Brain pericyte (primary cell): ENCODE results near the gene LPGAT1.

Experiments used
- DNase-seq: peaks from one replicate; pipeline ENCODE4 v3.0.0-alpha.2; 2012; ENCODE audit warnings: low read depth, low spot score

Gene LPGAT1

GRCh38 chr1:211828584-211829342, 1.8 kb downstream of the LPGAT1 start:
- DNase-seq: no peak

DNA sequence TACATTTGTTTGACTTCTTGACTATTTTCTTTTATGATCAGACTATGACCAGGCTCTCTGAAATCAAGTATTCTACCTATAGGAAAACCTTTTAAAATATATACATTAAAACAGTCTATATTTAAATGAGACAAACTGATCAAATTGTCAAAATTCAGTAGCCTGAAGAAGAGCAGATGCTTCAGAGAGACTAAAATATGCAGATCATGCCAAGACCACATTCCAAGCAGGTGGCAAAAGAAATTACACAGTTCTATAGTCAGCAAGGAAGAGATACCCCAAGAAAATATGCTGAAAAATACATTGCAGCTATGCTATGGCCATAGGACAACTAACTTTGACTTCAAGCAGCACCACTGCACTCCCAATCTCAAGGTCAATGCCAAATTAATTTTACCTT, 3.5 kb downstream of the LPGAT1 start:
- no peak for DNase-seq

GRCh38 chr1:211825980-211826379, 4.6 kb downstream of the LPGAT1 start:
- no peak for DNase-seq

GRCh38 chr1:211822677-211823407, 7.7 kb downstream of the LPGAT1 start:
- DNase-seq: no peak

DNA sequence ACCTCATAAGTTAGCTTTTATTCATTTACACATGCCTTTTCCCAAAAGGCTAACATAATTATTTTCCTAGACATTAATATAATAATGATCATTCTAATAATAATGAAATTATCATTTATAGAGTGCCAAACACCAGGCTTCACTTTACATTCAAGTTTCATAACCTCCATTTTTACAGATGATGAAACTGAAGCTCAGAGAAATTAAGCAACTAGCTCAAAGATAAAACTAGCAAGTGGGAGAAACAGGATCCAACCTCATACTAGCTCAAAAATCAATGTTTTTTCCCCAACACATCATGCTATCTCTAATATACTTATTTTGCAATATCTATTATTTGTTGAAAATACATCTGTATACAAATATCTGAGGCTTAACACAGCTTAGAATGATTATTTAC, 14.0 kb downstream of the LPGAT1 start:
- DNase-seq: no peak

GRCh38 chr1:211814313-211814712, 16.2 kb downstream of the LPGAT1 start:
- DNase-seq: no peak

DNA sequence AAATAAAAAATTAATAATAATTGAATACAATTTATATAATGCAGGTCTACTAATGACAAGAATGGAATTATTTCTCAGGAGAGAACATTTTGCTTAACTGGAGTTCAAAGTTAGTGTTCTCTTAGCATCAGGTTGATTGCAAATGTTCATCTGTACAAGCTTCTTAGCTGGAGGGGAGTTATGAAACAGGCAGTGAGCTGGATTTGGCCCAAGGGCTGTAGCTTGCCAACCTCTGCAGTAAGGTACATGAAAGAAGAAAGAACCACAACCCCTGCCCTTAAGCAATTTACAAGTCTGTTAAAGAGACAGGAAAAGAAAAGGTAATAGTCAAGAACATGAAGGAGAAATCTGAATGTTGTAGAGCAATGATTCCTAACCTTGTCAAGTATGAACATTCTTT, 17.0 kb downstream of the LPGAT1 start:
- DNase-seq: no peak

DNA sequence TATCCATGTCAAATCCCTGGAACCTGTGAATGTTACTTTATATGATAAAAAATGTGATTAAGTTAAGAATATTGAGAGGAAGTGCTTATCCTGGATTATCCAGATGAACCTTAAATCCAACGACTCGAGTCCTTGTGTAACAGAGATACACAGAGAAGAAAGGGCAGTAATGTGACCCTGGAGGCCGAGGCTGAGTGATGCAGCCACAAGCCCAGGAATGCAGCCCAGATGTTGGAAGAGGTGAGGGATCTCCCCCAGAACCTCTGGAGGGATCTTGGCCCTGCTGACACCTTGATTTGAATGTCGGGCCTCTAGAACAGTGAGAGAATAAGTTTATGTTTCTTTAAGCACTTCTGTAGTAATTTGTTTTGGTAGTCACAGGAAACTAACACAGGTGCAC, 18.0 kb downstream of the LPGAT1 start:
- DNase-seq: no peak

DNA sequence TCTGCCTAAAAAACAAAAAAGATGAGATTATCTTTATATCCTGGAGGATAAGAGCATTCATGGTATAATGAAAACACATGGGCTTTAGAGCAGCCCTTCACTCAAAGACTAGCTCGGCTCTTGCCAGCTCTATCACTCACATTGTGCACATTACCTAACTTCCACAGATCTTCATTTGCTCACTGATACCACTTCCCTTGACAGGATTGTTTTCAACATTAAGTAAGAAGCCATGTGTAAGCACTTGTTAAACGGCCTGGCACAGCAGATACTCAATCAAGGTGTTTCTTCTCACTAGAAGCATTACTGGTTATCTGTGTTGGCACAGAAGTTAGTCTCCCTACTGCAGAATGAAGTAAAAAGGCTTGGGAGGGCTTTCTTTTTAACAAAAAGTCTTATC, 18.7 kb downstream of the LPGAT1 start:
- DNase-seq: no peak

DNA sequence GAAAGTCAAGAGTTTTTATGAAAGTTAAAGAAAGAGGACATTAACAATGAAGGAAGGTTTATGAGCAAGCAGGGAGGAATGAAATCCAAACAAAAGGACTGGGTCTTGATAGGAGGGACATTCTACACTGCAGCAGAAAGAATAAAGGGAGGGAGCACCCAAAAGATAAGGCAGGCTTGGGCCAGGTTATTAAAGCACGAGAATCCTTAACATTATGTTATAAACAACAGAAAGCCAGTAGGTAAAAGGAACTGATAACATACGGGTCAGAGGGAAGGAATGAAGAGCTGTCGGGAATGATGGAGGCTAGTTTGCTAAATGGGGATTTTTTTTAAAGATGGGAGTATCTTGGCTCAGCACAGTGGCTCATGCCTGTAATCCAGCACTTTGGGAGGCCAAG, 19.4 kb downstream of the LPGAT1 start:
- DNase-seq: no peak

DNA sequence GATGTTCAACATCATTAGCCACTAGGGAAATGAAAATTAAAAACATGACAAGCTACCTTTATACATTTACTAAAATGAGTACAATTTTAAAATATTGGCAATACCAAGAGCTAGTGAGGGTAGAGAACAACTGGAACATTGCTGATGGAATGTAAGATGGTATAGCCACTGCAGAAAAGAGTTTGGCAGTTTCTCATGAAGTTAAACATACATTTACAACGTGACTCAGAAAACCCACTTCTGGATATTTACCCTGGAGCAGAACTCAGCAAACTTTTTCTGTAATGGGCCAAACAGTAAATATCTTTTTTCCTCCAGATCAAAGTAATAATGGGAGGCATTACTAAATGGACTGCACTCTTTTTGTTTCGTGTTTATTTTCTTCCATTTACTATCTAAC, 22.1 kb downstream of the LPGAT1 start:
- no peak for DNase-seq

- no peak for DNase-seq
Observed at GRCh38 chr1:211804915-211805314, 25.6 kb downstream of the LPGAT1 start.

DNA sequence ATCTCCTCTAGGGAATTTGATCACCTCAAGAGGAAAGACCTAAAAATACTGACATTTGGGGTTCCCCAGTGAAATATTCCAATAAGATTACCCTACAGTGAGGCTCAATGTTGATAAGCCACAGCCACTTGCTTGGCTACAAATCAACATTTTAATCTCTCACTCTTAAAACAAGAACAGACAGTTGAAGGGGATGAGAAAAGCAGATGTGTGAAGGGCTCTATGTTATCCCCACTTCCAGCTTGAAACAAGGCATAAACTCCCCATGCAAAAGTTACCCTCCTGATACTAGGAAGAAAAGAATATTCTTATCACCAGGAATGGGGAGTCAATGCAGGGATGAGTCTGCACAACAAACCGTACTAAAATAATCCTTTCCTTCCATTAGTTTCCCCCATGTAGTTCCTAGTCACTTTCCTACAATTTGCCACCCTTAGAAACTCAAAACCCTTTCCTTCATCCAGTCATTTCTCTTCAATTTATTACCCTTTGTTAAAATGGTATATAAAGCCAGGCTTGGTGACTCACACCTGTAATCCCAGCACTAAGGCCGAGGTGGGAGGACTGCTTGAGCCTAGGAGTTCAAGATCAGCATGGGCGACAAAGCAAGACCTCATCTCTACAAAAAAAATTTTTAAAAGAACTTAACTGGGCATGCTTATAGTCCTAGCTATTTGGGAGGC, 29.5 kb downstream of the LPGAT1 start:
- no peak for DNase-seq

- DNase-seq: no peak
Observed at GRCh38 chr1:211797994-211798393, 32.6 kb downstream of the LPGAT1 start.

DNA sequence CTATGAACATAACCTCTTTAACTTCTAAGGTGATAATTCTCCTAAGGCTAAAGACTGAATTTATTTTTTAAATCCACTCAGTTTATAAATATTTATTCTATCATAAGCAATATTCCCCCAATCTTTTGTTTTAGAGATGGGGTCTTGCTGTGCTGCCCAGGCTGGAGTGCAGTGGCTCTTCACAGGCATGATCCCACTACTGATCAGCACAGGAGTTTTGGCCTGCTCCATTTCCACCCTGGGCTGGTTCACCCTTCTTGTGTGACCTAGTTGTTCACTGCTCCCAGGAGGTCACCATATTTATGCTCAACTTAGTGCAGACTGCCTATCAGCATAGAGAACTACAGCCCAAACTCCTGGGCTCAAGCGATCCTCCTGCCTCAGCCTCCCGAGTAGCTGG, 38.6 kb downstream of the LPGAT1 start:
- DNase-seq: no peak

DNA sequence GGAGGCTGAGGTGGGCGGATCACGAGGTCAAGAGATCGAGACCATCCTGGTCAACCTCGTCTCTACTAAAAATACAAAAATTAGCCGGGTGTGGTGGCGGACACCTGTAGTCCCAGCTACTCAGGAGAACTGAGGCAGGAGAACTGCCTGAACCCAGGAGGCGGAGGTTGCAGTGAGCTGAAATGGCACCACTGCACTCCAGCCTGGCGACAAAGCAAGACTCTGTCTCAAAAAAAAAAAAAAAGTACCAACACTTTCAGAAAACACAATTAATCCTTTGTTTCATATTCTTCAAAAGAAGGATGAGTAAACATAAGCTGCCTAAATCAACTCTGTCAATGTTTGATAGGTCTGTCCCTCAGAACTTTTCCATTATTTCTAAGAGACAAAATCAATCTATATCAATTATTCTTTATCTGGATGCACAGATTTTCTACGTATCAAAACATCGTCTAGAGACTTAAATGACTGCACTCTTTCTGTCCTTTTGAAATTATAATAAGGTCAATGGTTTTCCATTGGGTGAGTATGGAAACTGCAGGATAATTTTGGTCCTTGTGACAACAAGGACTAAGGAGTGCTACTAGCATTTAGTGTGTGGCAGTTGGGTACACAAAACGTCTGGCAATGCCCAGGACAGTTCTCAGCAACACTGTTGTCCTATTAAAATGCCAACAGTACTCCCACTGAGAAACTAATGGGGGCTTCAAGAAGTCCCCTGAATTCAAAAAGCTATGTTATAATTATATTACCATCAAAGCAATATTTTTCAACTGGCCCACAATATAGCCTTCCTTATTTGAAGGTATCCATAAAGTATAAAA, 40.7 kb downstream of the LPGAT1 start:
- no peak for DNase-seq

GRCh38 chr1:211788626-211789025, 41.9 kb downstream of the LPGAT1 start:
- DNase-seq: no peak

GRCh38 chr1:211783897-211784296, 46.7 kb downstream of the LPGAT1 start:
- DNase-seq: no peak

DNA sequence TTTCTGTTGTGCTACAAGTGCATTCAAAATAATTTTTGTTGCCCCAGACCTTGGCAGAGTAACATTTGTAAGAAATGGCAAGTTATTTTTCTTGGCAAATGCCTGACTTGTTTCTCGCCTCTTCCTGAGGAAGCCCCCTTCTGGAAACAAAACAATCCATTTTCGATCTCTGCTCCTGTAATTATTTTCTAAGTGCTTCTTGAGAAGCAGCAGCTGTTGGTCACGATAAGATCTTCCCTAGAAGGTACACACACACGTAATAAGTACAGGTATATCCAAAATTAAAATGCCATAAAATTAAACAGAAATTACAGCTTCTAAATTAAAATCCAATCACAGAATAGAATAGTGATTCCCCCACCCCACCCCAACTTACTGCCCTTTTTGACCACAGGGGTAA, 47.3 kb downstream of the LPGAT1 start:
- no peak for DNase-seq

- no peak for DNase-seq
Observed at GRCh38 chr1:211781260-211781659, 49.3 kb downstream of the LPGAT1 start.

DNA sequence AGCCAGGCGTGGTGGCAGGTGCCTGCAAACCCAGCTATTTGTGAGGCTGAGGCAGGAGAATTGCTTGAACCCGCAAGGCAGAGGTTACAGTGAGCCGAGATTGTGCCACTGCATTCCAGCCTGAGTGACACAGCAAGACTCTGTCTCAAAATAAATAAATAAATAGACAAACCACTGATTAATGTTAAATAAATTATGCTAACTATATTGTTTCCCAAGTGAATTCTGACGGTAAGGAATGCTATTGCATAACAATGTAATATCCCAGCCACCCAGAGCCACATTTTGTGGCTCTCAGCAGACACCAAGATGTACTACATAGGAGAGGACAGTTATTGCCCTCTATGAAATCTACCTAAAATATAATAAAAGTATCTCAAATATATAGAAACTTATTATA, 55.4 kb downstream of the LPGAT1 start:
- DNase-seq: no peak

GRCh38 chr1:211764701-211765100, 65.9 kb downstream of the LPGAT1 start:
- no peak for DNase-seq
